HL-60 (cell line): ENCODE data around the gene HELB.
"Not testable (repeated sequence)": the region's sequence is repeated elsewhere in the genome, so short reads cannot be mapped to it uniquely, and the experiment has no call there.

Source experiments
- CTCF ChIP-seq: IDR thresholded peaks from one replicate; pipeline ENCODE4 v1.5.1; 2011; ENCODE audit warnings: low read length, control low read depth, inconsistent platforms; ENCODE audit not compliant: insufficient read depth
- GABPA ChIP-seq: IDR thresholded peaks from 2 replicates; pipeline ENCODE4 v1.6.1; 2012; ENCODE audit warnings: low read depth
- POLR2AphosphoS5 ChIP-seq: IDR thresholded peaks from 2 replicates; pipeline ENCODE4 v1.6.1; 2012; ENCODE audit warnings: low read depth
- REST ChIP-seq: IDR thresholded peaks from 2 replicates; pipeline ENCODE4 v1.6.1; 2012; ENCODE audit warnings: low read depth; ENCODE audit not compliant: insufficient replicate concordance

GRCh38 chr12:66303316-66303804 is 1.1 kb downstream of the HELB start:
- not testable (repeated sequence) for TF ChIP-seq CTCF, POLR2AphosphoS5, REST, GABPA
